ENCODE results near the gene MID1. TPM values are rescaled to one million over a fixed set of nuclear protein-coding genes. Genes with fewer than 3 reads are reported as not detected.

Gene MID1
- polyA plus RNA-seq, 3 donors: 0.05 to 0.10 TPM; not detected in 1

- peaks cover 0 to 2% (median 0%) of the 10 kb centered on the region in 7 donors for H3K9me3 Mint-ChIP-seq
- Histone ChIP-seq H3K9ac (ENCODE audit: insufficient read depth, low read length, poor library complexity, severe bottlenecking) (no peak overlapping the region), H3K36me3 (replicated peaks in 1 of 2; ENCODE audit: control insufficient read depth in 1 of 2, insufficient read depth in 2 of 2, low read length in 2 of 2) (no peaks in the 10 kb centered on the region), H3K4me1 (ENCODE audit: control insufficient read depth in 1 of 2, insufficient read depth in 2 of 2, low read length in 2 of 2) (no peaks in the 10 kb centered on the region), H3K4me3 (replicated peaks in 1 of 3; ENCODE audit: low read depth in 2 of 3, low read length in 3 of 3) (no peak overlapping the region), H3K27me3 (ENCODE audit: control insufficient read depth in 2 of 2, insufficient read depth in 2 of 2, low read length in 2 of 2) (no peaks in the 10 kb centered on the region), H3K79me2 (ENCODE audit: insufficient read depth, low read length) (no peaks in the 10 kb centered on the region), H3K4me2 (replicated peaks; ENCODE audit: extremely low read depth, low read length, poor library complexity, severe bottlenecking) (no peak overlapping the region), H4K20me1 (ENCODE audit: insufficient read depth, low read length) (no peaks in the 10 kb centered on the region), H3K9me3 (replicated peaks in 1 of 2; ENCODE audit: control insufficient read depth in 1 of 2, insufficient read depth in 1 of 2, low read length in 2 of 2) (no peaks in the 10 kb centered on the region), H2AFZ (ENCODE audit: insufficient read depth, low read depth, low read length, poor library complexity, severe bottlenecking) (no peak overlapping the region), H3K27ac (ENCODE audit: low read depth in 1 of 2, low read length in 2 of 2) (no peak overlapping the region)
- H3K4me1 Mint-ChIP-seq: no peaks in the 10 kb centered on the region
- intact Hi-C loops (cut with micrococcal nuclease): no loop called here
- H3K36me3 Mint-ChIP-seq: no peaks in the 10 kb centered on the region
- H3K27ac Mint-ChIP-seq: no peak overlapping the region
- no peak for DNase-seq
- H3K4me3 Mint-ChIP-seq: no peak overlapping the region
- H3K27me3 Mint-ChIP-seq (ENCODE audit: low read depth in 3 of 3): peaks cover 2 to 4% (median 2%) of the 10 kb centered on the region in 3 donors
- WGBS (ENCODE audit: insufficient coverage): 100% methylated on average over 1 of the region's 7 CpGs
- no peak for TF ChIP-seq CTCF (IDR thresholded peaks at IDR 0.05)
These were observed 135.6 kb downstream of the MID1 start for GRCh38 chrX:10484683-10485247.

GRCh38 chrX:10483191-10483831 lies 137.1 kb downstream of the MID1 start:
- no peak overlapping the region for H3K4me2 ChIP-seq (replicated peaks; ENCODE audit: extremely low read depth, low read length, poor library complexity, severe bottlenecking)
- intact Hi-C loops (cut with micrococcal nuclease): no loop called here
- no peaks in the 10 kb centered on the region for H3K4me1 ChIP-seq (ENCODE audit: control insufficient read depth in 1 of 2, insufficient read depth in 2 of 2, low read length in 2 of 2)
- no peak overlapping the region for H2AFZ ChIP-seq (ENCODE audit: insufficient read depth, low read depth, low read length, poor library complexity, severe bottlenecking)
- H3K79me2 ChIP-seq (ENCODE audit: insufficient read depth, low read length): no peaks in the 10 kb centered on the region
- H3K9ac ChIP-seq (ENCODE audit: insufficient read depth, low read length, poor library complexity, severe bottlenecking): no peak overlapping the region
- no CpG with 5 or more reads among the region's 9 CpGs for WGBS (ENCODE audit: insufficient coverage)
- no peaks in the 10 kb centered on the region for H3K9me3 ChIP-seq (replicated peaks in 1 of 2; ENCODE audit: control insufficient read depth in 1 of 2, insufficient read depth in 1 of 2, low read length in 2 of 2)
- Mint-ChIP-seq H3K4me1 (no peaks in the 10 kb centered on the region), H3K36me3 (no peaks in the 10 kb centered on the region), H3K27me3 (ENCODE audit: low read depth in 3 of 3) (peaks cover 2 to 4% (median 2%) of the 10 kb centered on the region in 3 donors), H3K27ac (no peak overlapping the region), H3K9me3 (no peaks in the 10 kb centered on the region), H3K4me3 (no peak overlapping the region)
- H4K20me1 ChIP-seq (ENCODE audit: insufficient read depth, low read length): no peaks in the 10 kb centered on the region
- no peaks in the 10 kb centered on the region for H3K36me3 ChIP-seq (replicated peaks in 1 of 2; ENCODE audit: control insufficient read depth in 1 of 2, insufficient read depth in 2 of 2, low read length in 2 of 2)
- no peak for TF ChIP-seq CTCF (IDR thresholded peaks at IDR 0.05)
- no peaks in the 10 kb centered on the region for H3K27me3 ChIP-seq (ENCODE audit: control insufficient read depth in 2 of 2, insufficient read depth in 2 of 2, low read length in 2 of 2)
- H3K27ac ChIP-seq (ENCODE audit: low read depth in 1 of 2, low read length in 2 of 2): no peak overlapping the region
- DNase-seq: no peak
- H3K4me3 ChIP-seq (replicated peaks in 1 of 3; ENCODE audit: low read depth in 2 of 3, low read length in 3 of 3): no peak overlapping the region
